KMS-11 (cell line): ENCODE data around the gene PIR.

Experiments used
- H2AFZ ChIP-seq: fragments of 200-600 bp; sonication (generic); 2 replicates; pipeline ENCODE4 v1.6.1; 2016; ENCODE audit warnings: antibody characterized with exemption, mixed run types, low read depth
- H3K27ac ChIP-seq: fragments of 200-600 bp; sonication (generic); 2 replicates; pipeline ENCODE4 v1.6.1; 2016; ENCODE audit warnings: mild to moderate bottlenecking, mixed run types
- H3K27me3 ChIP-seq: fragments of 200-600 bp; sonication (generic); 2 replicates; pipeline ENCODE4 v1.6.1; 2017; ENCODE audit warnings: mild to moderate bottlenecking, low read depth, mixed run types, moderate library complexity; ENCODE audit not compliant: insufficient read depth
- H3K36me3 ChIP-seq: fragments of 200-600 bp; sonication (generic); 2 replicates; pipeline ENCODE4 v1.6.1; 2017; ENCODE audit warnings: mild to moderate bottlenecking, mixed run types; ENCODE audit not compliant: insufficient read depth
- H3K4me1 ChIP-seq: fragments of 200-600 bp; sonication (generic); 2 replicates; pipeline ENCODE4 v1.6.1; 2016; ENCODE audit warnings: mild to moderate bottlenecking, low read depth, mixed run types; ENCODE audit not compliant: poor library complexity, severe bottlenecking
- H3K4me2 ChIP-seq: fragments of 200-600 bp; sonication (generic); 2 replicates; pipeline ENCODE4 v1.7.0; 2016; ENCODE audit warnings: mild to moderate bottlenecking, mixed run types
- H3K4me3 ChIP-seq: fragments of 200-600 bp; sonication (generic); IDR thresholded peaks from 2 replicates; pipeline ENCODE4 v1.6.1; 2017; ENCODE audit warnings: low read depth, low read length, mixed read lengths; ENCODE audit not compliant: insufficient read depth
- H3K79me2 ChIP-seq: fragments of 200-600 bp; sonication (generic); 2 replicates; pipeline ENCODE4 v1.6.1; 2016; ENCODE audit warnings: low read depth, mixed run types; ENCODE audit not compliant: insufficient read depth
- H3K9ac ChIP-seq: fragments of 200-600 bp; sonication (generic); 2 replicates; pipeline ENCODE4 v1.6.1; 2016; ENCODE audit warnings: mild to moderate bottlenecking, mixed run types
- H4K20me1 ChIP-seq: fragments of 200-600 bp; sonication (generic); 2 replicates; pipeline ENCODE4 v1.6.1; 2016; ENCODE audit warnings: mild to moderate bottlenecking, mixed run types; ENCODE audit not compliant: insufficient read depth
- CTCF ChIP-seq: fragments of 200-600 bp; sonication (generic); conservative IDR thresholded peaks from 2 replicates; pipeline ENCODE4 v1.6.1; 2017; ENCODE audit warnings: low read depth, mild to moderate bottlenecking, antibody characterized with exemption, low read length, moderate library complexity, mixed read lengths

PIR gene

GRCh38 chrX:15474028-15474427, 19.1 kb downstream of the PIR start:
- Histone ChIP-seq H3K27ac (no peak overlapping the region), H3K27me3 (no peaks in the 10 kb centered on the region), H3K36me3 (no peaks in the 10 kb centered on the region), H3K4me2 (no peak overlapping the region), H3K79me2 (no peaks in the 10 kb centered on the region), H3K9ac (no peak overlapping the region), H2AFZ (no peak overlapping the region), H3K4me3 (no peak overlapping the region), H4K20me1 (no peaks in the 10 kb centered on the region), H3K4me1 (peaks cover 13% of the 10 kb centered on the region)
- TF ChIP-seq CTCF, result no peak

DNA sequence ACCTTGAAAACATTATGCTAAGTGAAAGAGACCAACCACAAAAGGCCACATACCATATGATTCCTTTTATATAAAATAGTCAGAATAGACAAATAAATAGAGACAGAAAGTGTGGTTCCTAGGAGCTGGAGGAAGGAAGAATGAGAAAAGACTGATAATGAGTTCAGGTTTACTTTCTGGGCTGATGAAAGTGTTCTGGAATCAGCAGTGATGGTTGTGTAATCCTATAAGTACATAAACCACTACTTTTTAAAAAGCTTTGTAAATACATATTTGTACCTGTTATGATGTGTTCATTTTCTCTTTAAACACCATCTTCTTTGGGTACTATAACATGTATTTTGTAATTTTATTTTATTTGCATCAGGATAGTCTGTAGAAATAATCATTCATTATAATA, 20.6 kb downstream of the PIR start:
- H3K9ac ChIP-seq, result no peak overlapping the region
- no peak overlapping the region for H2AFZ ChIP-seq
- H3K27me3 ChIP-seq, result no peaks in the 10 kb centered on the region
- H3K4me2 ChIP-seq, result no peak overlapping the region
- H4K20me1 ChIP-seq, result no peaks in the 10 kb centered on the region
- peaks cover 12% of the 10 kb centered on the region for H3K4me1 ChIP-seq
- H3K79me2 ChIP-seq, result no peaks in the 10 kb centered on the region
- no peak overlapping the region for H3K27ac ChIP-seq
- no peak overlapping the region for H3K4me3 ChIP-seq
- no peak for TF ChIP-seq CTCF
- no peaks in the 10 kb centered on the region for H3K36me3 ChIP-seq

DNA sequence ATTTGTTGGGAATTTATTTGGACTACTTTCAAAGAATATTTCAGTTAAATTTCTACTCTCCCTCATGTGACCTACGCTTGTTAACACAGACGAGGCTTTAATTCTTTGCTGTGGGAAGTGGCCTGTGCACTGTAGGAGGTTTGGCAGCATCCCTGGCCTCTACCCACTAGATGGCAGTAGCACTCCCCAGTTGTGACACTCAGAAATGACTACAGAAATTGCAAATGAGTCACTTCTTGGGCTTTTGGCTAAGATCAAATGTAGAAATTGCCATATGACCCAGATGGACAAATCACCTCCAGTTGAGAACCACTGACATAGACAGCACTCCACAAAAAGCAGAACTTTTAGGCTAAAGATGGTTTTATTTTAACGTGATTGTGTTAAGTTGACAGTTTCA, 22.1 kb downstream of the PIR start:
- no peaks in the 10 kb centered on the region for H4K20me1 ChIP-seq
- H3K36me3 ChIP-seq, result no peaks in the 10 kb centered on the region
- no peak overlapping the region for H3K27ac ChIP-seq
- no peak overlapping the region for H3K9ac ChIP-seq
- H3K27me3 ChIP-seq, result no peaks in the 10 kb centered on the region
- peaks cover 4% of the 10 kb centered on the region for H3K4me1 ChIP-seq
- H3K4me3 ChIP-seq, result no peak overlapping the region
- no peak overlapping the region for H3K4me2 ChIP-seq
- peak; percentile 67 for TF ChIP-seq CTCF
- H2AFZ ChIP-seq, result no peak overlapping the region
- no peaks in the 10 kb centered on the region for H3K79me2 ChIP-seq

DNA sequence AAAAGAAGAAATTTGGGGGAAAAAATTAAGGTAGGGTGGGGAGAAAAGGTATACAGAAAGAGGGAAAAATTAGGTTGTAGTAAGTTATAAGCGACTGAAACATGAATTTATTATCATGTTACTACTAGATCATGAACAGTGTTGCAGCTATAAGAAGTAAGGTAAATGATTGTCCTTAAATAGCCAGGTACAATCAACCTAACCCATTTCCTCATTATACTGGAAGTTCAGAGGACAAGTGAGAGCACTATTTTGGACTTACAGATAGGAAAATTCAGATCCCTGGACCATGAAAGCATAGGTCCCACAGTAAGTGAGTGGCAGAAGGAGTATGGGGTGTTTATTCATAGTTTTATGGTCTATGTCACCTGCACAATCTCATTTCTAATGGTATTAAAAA, 23.5 kb downstream of the PIR start:
- Histone ChIP-seq H3K27me3 (no peaks in the 10 kb centered on the region), H3K27ac (no peak overlapping the region), H3K4me3 (no peak overlapping the region)

More for the DNA sequence above, 23.5 kb downstream of the PIR start:
- Histone ChIP-seq H3K4me2 (no peak overlapping the region), H3K79me2 (no peaks in the 10 kb centered on the region), H3K36me3 (no peaks in the 10 kb centered on the region), H3K4me1 (peaks cover 4% of the 10 kb centered on the region), H3K9ac (no peak overlapping the region), H4K20me1 (no peaks in the 10 kb centered on the region), H2AFZ (no peak overlapping the region)
- TF ChIP-seq CTCF, result no peak
